GM19193 (cell line): ENCODE results near the gene WSCD1.

ENCODE experiments used
- POLR2A ChIP-seq: IDR thresholded peaks from 4 replicates; pipeline ENCODE4 v1.6.1; 2011; ENCODE audit not compliant: insufficient read depth, insufficient read length; ENCODE audit errors: extremely low read depth

Gene WSCD1

DNA sequence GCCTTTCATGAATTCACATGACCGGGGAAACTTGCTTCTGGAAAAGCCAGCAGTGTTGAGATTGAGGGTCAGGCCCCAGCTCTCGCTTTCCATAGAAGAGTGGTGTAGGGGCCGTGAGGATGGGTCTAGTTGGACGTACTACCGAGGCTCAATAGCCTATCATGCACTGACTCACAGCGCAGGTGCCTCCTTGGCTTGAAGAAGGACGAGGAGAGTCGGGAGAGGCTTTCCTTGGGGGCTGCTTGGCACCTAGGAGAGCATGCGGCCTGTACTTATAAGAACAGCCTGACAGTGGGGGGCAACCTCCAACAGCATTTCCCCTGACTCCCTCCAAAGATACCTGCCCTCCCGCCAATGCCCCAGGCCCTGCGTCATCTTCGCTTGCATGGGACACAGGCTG is 37.6 kb downstream of the WSCD1 start:
- no peak for TF ChIP-seq POLR2A

DNA sequence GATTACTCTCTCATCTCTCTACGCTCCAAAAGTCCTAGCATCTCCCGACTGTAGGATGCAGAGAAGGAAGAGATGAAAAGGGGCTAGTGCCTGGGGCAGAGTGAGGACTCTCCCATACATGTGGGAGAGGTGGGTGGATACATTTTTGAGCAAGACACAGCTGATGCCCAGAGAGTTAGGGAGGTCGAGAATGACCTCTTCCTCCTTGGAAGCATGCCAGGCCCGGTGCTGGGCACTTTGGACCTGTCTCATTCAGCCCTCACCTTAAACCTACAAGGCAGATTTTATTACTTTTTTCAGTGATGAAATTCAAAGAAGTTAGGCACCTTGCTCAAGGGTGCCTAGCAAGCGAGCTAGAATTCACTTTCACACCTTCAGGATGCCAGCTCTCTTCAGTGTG is 38.2 kb downstream of the WSCD1 start:
- no peak for TF ChIP-seq POLR2A

DNA sequence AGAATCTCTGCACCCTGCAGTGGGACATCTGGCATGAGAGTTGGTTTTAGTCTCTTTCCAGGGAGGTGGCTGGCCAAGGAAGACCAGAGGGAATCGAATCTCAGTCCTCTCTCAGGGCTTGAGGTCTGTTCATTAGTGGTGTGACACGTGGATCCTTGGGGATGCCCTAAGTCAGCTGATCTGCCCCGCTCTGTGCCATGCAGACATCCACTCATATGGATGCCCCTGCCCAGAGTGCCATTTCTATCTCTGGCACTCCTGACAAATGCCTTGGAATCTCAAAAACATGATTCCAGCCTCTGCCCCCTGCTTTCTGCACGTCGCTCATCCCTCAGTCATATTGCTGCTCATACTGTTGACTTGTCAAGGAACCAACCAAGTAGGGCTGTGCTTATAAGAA is 38.8 kb downstream of the WSCD1 start:
- no peak for TF ChIP-seq POLR2A

DNA sequence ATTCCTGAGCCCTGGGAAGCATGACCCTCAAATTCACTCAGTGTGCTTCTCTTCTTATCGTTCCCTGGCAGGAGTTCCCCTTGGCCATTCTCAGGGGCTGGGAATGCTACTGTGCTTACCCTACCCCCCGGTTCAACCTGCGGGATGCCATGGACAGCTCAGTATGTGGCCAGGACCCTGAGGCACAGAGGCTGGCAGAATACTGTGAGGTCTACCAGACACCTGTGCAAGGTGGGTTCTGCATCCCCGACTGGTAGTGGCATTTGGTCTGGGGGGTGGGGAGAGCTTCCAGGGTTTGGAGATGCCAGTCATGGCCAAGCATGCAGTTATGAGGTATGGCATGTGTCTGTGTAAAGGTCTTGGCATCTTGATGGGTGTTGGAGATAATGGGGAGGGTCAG is 39.4 kb downstream of the WSCD1 start:
- no peak for TF ChIP-seq POLR2A

DNA sequence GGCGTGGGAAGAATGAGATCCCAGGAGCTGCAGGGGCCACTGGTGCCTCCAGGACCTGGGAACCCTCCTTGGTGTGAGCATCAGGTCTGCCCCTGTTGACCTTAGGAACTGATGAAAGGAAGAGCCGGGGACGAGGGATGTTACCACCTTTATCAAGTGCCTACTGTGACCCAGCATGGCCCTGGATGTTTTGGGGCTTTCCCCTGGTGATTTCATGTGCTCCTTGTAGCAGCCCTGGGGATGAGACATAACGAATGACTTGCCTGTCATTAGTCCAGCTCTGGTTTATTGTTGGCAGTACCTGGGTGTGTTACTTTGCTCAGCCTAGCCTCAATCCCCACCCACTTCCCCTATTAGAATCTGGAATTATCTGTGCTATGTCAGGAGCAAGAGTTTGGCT is 39.9 kb downstream of the WSCD1 start:
- TF ChIP-seq POLR2A: no peak

DNA sequence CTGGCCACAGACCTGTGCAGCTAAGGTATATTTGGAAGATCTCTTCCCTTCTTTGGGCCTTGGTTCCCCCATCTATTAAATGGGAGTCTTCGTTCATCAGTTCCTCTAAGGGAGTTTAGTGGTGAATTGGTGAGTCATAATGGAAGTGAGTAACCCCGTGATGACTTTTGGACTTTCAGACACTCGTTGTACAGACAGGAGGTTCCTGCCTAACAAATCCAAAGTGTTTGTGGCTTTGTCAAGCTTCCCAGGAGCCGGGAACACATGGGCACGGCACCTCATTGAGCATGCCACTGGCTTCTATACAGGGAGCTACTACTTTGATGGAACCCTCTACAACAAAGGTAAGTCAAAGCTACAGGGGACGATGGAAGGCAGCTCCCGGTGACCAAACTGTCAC is 40.4 kb downstream of the WSCD1 start:
- TF ChIP-seq POLR2A: no peak

DNA sequence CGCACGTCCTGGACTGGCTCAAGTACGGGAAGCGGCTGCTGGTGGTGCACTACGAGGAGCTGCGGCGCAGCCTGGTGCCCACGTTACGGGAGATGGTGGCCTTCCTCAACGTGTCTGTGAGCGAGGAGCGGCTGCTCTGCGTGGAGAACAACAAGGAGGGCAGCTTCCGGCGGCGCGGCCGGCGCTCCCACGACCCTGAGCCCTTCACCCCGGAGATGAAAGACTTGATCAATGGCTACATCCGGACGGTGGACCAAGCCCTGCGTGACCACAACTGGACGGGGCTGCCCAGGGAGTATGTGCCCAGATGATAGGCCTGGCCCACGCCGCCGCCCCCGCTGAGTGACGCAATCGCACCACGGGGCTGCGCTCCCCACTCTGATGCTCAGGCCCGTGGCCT is 50.2 kb downstream of the WSCD1 start:
- no peak for TF ChIP-seq POLR2A

DNA sequence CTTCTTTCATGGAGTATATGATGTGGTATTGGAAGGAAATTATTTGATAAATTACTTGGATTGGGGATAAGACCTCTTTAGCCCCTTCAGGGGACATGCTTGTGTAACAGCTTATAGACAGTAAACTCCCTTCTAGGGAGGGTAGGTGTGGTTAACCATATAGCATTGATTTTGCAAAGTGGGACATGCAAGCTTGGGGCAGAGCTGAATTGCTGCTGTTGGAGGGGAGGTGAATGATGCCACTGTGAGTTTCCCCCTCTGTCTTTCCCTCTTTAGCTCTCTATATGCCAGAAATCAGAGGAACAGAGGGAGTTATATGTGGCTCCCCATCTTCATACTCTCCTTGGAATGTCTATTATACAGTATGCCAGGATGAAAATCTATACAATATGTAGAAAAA is 54.7 kb downstream of the WSCD1 start:
- no peak for TF ChIP-seq POLR2A

DNA sequence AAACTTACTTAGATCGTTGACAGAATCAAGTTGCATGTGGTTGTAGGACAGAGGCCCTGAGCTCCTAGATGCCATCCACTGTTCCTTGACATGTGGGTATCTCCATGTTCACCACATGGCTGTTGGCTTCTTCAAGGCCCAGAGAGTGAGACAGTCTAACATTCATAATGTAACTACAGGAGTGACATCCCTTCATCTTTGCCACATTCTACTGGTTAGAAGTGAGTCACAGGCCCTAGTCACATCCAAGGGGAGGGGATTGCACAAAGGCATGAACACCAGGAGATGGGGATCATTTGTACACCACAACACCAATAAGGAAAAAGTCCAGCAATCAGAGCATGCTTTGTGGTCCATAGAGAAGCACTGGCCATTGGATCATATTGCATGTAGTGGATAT is 56.6 kb downstream of the WSCD1 start:
- no peak for TF ChIP-seq POLR2A

DNA sequence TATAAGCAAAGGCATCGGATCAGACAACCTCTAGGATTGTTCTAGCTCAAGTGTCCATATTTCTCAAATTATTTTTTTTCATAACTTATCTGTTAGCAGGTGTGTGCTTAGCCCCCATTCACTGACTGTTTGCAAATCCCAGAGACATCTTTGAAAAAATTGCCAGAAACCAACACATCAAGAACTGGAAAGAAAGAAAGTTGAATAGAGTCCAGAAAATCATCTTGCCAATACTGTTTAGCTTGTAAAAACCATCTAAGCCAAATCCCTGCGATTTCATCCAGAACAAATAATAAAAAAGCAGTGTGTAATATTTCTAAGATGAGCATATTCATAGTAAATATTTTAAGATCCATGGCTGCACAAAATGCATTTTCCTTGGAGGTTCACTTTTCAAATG is 64.5 kb downstream of the WSCD1 start:
- TF ChIP-seq POLR2A: no peak

DNA sequence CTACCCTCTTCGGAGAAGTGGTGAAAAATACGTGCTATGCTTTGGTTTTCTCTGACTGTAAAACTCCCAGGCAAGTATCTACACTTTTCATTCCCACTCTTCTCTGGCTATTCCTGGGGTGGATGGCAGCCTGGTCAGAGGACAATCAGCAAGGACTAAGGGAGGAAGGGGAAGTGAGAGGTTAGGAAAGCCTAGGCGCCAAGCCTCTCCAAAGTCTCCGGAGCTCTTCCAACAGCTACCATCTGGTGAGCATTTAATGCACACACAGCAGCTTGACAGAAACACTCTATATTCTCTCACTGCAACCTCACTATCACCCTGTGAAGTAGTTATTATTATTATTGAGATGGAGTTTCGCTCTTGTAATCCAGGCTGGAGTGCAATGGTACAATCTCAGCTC is 65.1 kb downstream of the WSCD1 start:
- no peak for TF ChIP-seq POLR2A

DNA sequence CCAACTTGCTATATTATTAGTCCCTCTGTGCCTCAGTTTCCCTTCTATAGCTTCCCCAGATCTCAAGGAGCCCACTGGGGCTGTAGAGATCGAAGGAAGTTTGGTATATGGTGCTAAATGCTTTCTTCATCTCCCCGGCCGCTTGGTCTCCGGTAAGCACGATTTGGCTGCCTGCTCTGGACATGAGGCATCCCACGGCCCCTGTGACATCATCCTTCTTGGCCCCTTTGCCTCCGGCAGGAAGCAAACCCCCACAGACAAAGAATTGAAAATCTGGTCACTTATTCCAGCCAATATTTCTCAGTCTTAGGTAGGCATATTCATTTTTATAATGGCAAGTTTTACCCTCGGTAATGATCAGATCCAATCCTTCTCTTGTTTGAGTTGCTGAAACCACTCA is 65.8 kb downstream of the WSCD1 start:
- no peak for TF ChIP-seq POLR2A

DNA sequence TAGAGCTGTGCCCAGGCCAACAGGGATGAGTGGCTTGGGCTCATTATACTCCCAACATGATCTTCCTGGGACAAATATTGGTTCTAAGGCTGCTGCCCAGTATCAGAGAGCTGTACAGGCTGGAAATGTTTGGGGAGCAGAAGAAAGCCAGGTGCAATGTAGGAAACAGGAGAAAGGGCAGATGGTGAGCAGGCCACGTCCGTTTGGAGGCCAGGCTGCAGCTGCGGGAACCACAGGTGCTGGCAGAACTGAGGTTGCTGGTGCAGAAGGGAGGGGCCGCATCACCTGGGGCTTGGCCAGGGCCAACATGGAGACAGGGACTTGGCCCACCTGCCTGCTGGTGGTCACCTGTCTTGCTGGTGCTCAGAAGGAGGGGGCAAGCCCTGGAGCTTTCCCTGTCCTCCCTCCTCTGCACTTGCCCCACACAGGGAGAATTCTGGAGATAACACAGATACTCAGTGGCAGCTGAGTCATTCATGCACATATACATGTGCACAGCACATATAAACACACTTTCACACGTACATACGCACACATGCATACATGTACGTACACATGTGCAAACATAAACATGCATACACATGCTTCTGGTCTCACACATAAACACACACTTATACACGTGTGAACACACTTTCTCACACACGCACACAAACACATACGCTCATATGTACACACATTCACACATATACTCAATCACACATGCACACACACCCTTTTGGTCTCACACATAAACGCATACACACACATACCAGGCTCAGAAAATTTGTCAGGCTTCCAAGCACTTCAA is 67.7 kb downstream of the WSCD1 start:
- TF ChIP-seq POLR2A: no peak

DNA sequence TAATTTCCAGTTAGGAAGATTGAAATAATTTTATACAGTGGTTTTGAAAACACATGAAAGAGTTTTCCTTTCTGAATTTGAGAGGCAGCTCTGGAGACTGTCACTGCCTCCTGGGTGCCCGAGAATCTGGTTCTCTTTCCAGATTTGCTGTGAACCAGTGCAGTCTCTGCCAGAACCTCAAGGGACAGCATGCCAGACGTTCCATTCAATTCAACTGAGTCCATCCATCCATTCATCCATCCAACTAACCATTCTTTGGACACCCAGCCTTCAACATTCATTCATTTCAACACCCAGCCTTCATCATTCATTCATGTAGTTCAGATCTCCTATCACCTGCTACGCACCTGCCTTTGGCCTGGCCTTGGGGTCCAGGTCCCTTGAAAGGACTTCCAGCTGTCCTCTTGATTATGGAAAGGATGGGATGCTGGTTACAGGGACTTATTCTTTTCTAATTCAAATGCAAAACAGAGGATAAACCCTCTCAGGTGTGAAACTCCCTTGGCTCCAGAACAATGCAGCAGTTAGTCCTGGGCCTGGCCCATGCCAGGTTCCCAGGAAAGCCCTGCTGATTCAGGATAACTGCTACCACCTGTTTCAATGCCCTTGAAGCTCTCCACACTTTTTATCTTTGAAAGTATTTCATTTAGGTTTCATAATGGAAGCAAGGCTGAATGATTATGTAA is 68.7 kb downstream of the WSCD1 start:
- no peak for TF ChIP-seq POLR2A

DNA sequence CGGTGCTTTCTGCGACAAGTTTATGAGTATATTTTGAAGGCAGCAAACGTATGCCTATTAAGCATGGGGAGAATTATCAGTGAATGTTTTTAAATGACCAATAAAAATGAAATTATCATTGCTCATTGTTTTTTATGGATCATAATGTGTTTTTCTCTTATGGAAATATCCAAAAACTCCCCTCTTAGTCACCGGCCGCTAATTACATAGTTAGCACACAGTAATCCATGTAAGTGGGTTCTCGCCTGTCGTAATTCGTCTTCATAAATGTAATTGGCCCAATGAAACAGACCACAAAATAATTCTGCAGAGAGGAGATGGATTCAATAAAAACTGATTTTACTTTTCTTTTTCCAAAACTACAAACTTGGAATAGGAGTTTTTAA is 69.3 kb downstream of the WSCD1 start:
- no peak for TF ChIP-seq POLR2A

DNA sequence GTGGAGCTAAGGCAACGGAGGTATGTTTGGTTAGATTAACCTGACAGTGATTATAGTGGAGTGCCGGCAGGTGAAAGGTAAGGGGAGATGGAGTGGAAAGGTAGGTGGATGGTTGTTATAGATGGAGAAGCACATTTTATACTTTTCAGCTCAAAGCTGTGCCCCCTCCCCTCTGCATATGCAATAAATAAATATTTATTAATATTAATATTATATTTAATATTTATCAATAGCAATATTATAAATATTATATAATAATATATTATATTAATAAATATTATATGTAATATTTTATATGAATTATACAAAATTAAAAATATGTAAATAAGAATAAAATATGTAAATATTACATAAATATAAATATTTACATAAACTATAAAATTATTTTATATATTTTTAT is 70.0 kb downstream of the WSCD1 start:
- TF ChIP-seq POLR2A: no peak
